Stimulated activated CD8-positive, alpha-beta memory T cell treated with anti-CD3 and anti-CD28 coated beads, Interleukin-15, amount 100 ng/mL, for 48 hours (primary cell): ENCODE data around the gene TSPAN9.

ENCODE experiments used
- DNase-seq, 2 donors: peaks; one replicate each; pipeline ENCODE4 v3.0.0-alpha.2; 2020; ENCODE audit warnings: low read depth in 2 of 2

TSPAN9 gene

GRCh38 chr12:3141339-3142321 is 64.5 kb downstream of the TSPAN9 start:
- DNase-seq: no peak

- no peak for DNase-seq
Measured at GRCh38 chr12:3142386-3142785, 65.2 kb downstream of the TSPAN9 start.

GRCh38 chr12:3144495-3144894 is 67.3 kb downstream of the TSPAN9 start:
- no peak for DNase-seq

- DNase-seq: no peak
Measured at GRCh38 chr12:3145033-3145432, 67.9 kb downstream of the TSPAN9 start.

- no peak for DNase-seq
Measured at GRCh38 chr12:3145546-3146310, 68.5 kb downstream of the TSPAN9 start.

- no peak for DNase-seq
Measured at GRCh38 chr12:3147260-3147659, 70.1 kb downstream of the TSPAN9 start.

GRCh38 chr12:3148366-3149000 is 71.3 kb downstream of the TSPAN9 start:
- DNase-seq: no peak

- DNase-seq: no peak
Measured at GRCh38 chr12:3149515-3150307, 72.5 kb downstream of the TSPAN9 start.

GRCh38 chr12:3150308-3150670 is 73.1 kb downstream of the TSPAN9 start:
- no peak for DNase-seq

- no peak for DNase-seq
Measured at GRCh38 chr12:3150931-3151835, 74.0 kb downstream of the TSPAN9 start.

GRCh38 chr12:3152011-3152511 is 74.9 kb downstream of the TSPAN9 start:
- no peak for DNase-seq

GRCh38 chr12:3152892-3153291 is 75.7 kb downstream of the TSPAN9 start:
- DNase-seq: no peak

- DNase-seq: no peak
Measured at GRCh38 chr12:3154006-3154405, 76.8 kb downstream of the TSPAN9 start.

GRCh38 chr12:3155702-3156370 is 78.7 kb downstream of the TSPAN9 start:
- DNase-seq: no peak

GRCh38 chr12:3157581-3158323 is 80.6 kb downstream of the TSPAN9 start:
- DNase-seq: no peak

- no peak for DNase-seq
Measured at GRCh38 chr12:3158851-3159465, 81.8 kb downstream of the TSPAN9 start.

- no peak for DNase-seq
Measured at GRCh38 chr12:3160081-3160480, 82.9 kb downstream of the TSPAN9 start.

- DNase-seq: no peak
Measured at GRCh38 chr12:3161861-3162260, 84.7 kb downstream of the TSPAN9 start.
